ENCODE measurements around the gene DUOX2.
"Not testable (repeated sequence)": the region's sequence is repeated elsewhere in the genome, so short reads cannot be mapped to it uniquely, and the experiment has no call there.

Gene DUOX2

GRCh38 chr15:45064386-45064785 lies 49.6 kb downstream of the DUOX2 start:
- DNase-seq = no peak

- DNase-seq = not testable (repeated sequence)
Observed at GRCh38 chr15:45062301-45062700, 51.7 kb downstream of the DUOX2 start.

DNA sequence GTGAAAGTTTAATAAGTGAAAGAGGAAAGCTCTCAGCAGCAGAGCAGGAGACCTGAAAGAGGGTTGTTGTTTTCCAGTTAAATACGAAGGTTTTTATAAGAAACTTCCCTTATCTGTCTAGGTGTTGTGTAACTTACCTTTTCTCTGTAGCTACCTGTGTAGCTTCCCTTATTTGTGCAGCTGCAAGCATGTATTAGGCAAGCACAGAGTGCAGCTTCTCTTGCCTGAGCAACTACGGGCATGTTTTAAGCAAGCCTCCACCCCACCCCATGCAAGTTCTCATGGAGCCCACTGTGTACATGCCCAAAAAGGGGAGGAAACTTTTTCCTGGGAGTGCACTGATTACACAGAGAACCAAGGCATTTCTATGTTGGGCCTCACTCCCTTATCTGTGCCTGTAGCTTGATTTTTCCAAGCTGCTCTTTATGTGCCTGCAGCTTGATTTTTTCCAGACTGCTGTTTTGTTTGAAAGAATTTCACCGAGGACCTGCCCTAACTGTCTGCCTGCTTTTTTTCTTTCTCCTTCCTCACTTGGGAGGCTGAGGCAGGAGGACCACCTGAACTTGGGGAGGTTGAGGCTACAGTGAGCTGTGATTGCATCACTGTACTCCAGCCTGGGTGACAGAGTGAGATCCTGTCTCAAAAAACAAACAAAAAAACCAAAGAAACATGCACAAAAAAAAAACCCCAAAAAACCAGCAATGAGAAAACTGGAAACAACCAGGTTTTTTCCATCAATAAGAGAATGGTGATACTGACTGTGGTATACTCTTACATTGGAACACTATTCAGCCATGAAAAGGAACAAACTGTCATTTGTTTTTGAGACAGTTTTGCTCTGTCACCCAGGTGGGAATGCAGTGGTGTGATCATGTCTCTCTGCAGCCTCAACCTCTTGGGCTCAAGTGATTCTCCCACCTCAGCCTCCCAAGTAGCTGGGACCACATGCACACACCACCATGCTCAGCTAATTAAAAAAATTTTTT lies 55.0 kb downstream of the DUOX2 start:
- DNase-seq = not testable (repeated sequence)

GRCh38 chr15:45052676-45053075 lies 61.3 kb downstream of the DUOX2 start:
- DNase-seq = not testable (repeated sequence)

DNA sequence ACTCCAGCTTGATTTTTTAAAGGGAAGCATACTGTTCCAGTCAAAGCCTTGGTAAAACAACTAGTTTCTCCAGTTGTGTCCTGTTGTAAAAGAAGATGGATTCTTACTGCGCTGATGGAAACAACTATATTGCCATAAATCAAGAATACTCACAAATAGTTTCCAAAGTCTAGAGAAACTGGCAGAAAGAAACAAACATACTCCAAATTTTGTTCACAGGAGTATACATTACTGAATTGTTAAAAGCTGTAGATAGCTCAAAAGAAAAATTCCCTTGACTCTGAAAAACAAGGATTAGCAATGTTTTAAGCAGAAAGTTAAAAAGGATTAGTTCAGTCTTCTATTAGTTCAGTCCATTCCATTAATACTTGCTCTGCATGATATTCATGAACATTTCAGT lies 63.4 kb downstream of the DUOX2 start:
- DNase-seq = no peak

DNA sequence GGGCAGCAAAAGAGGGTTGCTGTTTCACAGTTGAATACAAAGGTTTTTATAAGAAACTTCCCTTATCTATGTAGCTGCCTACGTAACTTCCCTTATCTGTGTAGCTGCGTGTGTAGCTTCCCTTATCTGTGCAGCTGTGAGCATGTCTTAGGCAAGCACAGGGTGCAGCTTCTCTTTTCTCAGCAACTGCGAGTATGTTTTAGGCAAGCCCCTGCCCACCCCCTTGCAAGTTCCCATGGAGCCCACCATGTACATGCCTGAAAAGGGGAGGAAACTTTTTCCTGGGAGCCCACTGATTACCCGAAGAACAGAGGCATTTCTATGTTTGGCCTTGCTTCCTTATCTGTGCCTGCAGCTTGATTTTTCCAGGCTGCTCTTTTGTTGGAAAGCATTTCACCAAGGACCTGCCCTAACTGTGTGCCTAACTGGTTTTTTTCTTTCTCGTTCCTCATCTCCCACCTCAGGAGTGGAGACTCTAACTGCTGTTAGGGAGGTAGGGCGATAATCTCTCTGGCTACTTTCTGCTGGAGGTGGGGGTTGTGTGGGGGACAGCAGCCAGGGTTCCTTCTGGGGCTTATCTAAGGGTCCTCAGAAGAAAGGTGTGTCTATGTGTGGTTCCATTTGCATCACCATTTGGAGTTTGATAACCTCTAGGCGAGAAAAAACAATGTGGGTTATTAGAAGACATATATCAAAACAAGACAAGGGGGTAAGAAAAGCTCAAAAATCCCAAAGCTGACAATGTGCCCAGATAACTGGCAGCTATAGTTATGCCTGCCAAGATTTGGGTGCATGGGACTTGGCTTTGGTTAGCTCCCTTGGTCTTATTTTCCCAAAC lies 65.0 kb downstream of the DUOX2 start:
- no peak for DNase-seq

GRCh38 chr15:45048449-45048793 lies 65.6 kb downstream of the DUOX2 start:
- not testable (repeated sequence) for DNase-seq

GRCh38 chr15:45044270-45044669 lies 69.7 kb downstream of the DUOX2 start:
- not testable (repeated sequence) for DNase-seq

- not testable (repeated sequence) for DNase-seq
Observed at GRCh38 chr15:45042859-45043258, 71.1 kb downstream of the DUOX2 start.

Data from fibroblast of skin of back (primary cell).